Measurements from ENCODE around the gene ERBB4. TPM values are rescaled to one million over a fixed set of nuclear protein-coding genes. Genes with fewer than 3 reads are reported as not detected.

ERBB4 gene
- total and polyA plus RNA-seq, 2 of the 8 experiments (the other 6 are each of a cell fraction or from before 2014, with no cell fraction given): 0.34 to 1.3 TPM

- no peak for TF ChIP-seq YY1 (IDR thresholded peaks at IDR 0.05; ENCODE audit: low read depth, low read length)
- no peak for TF ChIP-seq CHD2 (IDR thresholded peaks at IDR 0.05; ENCODE audit: low read length)
- TF ChIP-seq JUN (IDR thresholded peaks at IDR 0.05; ENCODE audit: low read depth, low read length): no peak
- no peak for TF ChIP-seq SP4 (IDR thresholded peaks at IDR 0.05; ENCODE audit: low read length)
- TF ChIP-seq GABPA (IDR thresholded peaks at IDR 0.05; ENCODE audit: borderline replicate concordance, insufficient read depth, low read length): no peak
- TF ChIP-seq JUND (IDR thresholded peaks at IDR 0.05; ENCODE audit: low read length): no peak
- TF ChIP-seq TBP (IDR thresholded peaks at IDR 0.05; ENCODE audit: low read depth, low read length): no peak
- TF ChIP-seq TEAD4 (IDR thresholded peaks at IDR 0.05; ENCODE audit: low read depth, low read length): no peak
Measured at GRCh38 chr2:212097001-212097400, 441.6 kb downstream of the ERBB4 start (continued).
